HG02759 (cell line): ENCODE results near the gene ASIC4.

Experiments used
- ATAC-seq: cut with Tn5 transposase; IDR thresholded peaks from one replicate; pipeline ENCODE4 v1.9.1; 2021; ENCODE audit warnings: mild to moderate bottlenecking, moderate library complexity; ENCODE audit not compliant: unreplicated experiment

Gene ASIC4

DNA sequence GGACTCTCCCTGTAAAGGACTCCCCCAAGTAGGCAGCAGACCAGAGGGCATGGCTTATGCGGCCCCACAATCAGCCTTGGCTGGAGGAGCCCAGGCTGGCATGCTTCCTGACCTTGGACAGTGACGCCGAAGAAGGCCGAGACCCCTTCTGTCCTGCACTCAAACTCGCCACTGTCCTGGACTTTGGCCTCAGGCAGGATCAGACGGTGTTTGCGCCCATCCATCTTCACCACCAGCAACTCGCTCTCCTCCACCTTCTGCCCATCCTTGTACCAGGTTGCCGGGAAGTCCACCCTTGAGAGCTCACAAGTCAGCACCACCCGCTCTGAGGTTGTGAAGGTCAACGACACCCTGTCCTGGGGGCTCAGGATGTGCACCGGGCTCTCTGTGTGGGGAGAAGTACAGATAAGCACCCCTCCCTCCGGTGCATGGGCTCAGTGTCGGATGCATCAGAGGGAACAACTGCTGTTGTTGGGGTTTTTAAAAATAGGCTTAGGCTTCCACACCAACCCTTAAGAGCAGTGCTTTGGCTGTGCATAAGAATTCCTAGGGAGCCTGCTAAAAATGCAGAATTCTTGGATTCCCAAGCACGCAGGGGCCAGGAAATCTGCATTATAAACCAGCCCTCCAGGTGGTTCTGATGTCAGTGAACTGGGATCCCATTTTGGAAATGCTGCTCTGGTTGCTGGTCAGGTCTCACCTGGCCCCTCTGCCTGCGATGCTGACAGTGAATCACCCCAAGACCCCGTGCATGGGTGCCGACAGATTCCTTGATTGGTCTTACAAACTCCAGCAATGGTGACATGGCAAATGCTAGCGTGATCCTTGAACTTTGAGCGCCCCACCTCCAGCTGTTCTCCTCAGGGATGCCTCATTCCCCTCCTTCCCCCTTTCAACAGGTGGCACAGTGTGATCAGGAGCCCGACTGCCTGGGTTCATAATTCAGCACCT is 51.1 kb downstream of the ASIC4 start:
- ATAC-seq, result no peak

DNA sequence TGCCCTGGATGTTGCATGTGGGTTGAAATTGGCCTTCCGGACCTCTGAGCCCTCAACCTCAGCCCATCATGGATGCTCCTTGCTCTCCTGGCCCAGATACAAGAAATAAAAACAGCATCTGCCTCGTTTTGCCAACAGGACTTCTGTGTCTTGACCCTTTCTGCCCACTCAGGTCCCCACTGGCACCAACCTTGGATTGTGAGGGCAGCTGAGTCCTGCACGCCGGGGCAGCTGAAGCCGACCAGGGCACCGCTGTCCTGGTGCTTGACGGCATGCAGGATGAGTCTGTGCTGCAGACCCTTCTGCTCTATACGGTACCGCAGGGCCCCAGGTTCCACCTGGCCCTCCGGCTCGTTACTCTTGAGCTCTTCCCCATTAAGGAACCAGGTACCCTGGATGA is 52.4 kb downstream of the ASIC4 start:
- no peak for ATAC-seq

DNA sequence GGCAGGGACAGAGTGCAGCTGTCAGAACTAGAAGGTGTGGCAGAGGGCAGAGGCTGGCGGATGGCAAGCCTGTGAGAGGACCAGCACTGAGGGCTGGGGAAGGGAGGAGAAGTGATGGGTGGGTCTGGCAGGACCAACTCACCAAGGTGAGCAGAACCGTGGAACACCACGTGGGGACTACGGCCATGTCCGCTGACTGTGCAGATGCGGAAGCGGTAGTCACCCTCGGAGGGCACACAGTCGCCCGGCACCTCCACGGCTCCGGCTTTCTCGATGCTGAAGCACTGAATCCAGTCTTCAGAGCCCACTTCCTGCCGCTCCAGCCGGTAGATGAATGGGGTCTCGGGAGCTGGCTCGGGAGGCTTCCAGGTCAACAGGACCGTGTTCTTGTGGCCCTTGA is 52.8 kb downstream of the ASIC4 start:
- ATAC-seq, result no peak

DNA sequence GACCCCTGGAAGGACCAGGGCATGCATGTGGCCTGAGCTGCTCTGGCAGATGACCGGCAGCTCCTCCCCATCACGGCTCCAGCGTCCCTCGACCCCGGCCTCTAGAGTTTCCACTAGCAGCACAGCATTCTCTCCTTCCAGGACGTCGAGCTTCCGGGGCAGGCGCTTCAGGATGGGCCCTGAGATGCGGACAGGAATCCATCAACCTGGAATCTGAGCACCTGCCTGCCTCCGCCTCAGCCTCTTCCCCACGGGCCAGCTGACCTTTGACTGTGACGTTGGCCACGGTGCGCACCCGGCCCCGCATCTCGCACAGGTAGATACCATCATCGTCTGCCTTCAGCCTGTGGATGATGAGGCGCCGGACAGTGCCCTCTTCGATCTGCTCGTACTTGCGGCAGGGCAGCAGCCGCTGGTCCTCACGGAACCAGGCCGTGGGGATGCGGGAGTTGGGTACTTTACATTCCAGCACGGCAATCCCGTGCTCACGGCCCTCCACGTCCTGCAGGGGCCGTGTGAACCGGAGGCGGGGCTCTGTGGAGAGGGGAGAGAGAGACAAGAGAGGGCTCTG is 53.6 kb downstream of the ASIC4 start:
- ATAC-seq, result no peak

DNA sequence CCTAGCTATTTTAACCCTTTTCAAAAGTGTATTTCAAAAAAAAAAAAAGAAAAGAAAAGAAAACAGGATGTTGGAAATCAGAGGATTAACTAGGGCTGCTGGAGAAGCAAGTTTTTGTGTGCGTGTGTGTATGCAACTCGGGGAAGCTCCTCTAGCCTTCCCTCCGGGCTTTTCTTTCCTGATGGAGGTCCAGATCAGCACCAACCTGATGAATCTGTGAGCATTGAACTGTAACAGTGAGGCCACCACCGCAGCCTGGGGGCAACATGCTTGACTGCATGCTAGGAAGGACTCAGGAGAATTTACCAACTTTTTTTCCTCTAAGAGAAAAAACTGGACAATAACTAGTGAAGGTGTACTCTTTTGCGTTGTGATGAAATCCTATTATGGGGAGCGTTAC is 54.8 kb downstream of the ASIC4 start:
- ATAC-seq, result no peak

DNA sequence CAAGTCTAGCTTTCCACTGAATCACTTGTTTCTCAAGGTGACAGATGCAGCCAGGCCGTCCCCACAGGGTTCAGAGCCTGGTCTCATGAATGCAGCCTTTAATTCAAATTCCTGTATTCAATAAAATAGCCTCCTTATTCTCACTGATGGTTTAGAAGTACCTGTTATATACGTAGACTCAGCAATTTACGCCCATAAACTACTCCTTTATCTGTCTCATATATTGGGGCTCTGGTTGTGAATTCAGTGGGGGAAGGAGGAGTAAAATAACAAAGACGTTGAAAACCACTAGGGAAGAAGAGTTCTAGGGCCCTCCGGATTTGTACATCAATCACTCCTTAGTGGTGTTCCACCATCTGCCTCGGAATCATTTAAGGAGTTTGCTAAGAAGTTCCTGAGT is 55.4 kb downstream of the ASIC4 start:
- no peak for ATAC-seq

DNA sequence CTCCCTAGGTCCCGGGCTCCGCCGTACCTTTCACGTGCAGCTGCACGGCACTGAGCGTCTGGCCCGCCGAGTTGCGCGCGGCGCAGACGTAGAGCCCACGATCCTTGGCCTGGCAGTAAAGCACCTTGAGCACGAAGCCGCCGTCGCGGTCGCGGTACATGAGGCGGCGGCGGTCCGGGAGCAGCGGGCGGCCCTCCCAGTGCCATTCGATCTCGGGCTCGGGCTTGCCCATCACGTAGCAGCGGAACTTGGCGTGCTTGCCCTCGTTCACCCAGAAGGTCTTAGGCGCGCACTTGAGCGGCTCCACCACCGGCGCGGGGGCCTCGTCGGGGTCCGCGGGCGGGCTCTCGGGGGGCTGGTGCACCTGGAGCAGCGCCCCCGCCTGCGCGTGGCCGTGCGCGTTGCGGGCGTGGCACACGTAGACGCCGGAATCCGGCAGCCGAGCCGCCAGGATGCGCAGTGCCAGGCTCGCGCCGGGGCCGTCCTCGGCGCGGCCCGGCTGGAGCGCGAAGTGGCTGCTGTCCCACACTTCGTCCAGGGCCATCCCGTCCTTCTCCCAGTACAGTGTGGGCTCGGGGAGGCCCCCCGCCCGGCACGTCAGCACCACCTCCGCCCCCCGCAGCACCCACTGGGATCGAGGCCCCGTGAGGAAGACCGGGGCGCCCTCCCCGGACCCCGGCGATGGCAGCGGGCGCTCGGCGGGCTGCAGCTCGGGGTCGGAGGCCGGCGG is 56.1 kb downstream of the ASIC4 start:
- no peak for ATAC-seq

DNA sequence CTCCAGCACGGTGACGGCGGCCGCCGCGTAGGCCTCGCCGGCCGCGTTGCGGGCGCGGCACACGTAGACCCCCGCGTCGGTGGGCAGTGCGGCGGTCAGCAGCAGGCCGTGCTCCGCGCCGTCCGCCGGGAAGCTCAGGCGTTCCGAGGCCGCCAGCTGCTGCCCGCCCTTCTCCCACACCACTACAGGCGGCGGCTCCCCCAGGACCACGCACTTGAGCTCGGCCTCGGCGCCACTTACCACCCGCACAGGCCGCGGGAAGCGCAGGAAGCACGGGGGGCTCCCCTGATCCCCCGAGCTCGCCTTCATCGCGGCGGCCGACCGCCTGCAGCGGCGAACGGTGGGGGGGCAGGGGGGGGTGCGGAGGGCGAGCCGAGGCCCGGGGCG is 56.6 kb downstream of the ASIC4 start:
- ATAC-seq, result no peak

DNA sequence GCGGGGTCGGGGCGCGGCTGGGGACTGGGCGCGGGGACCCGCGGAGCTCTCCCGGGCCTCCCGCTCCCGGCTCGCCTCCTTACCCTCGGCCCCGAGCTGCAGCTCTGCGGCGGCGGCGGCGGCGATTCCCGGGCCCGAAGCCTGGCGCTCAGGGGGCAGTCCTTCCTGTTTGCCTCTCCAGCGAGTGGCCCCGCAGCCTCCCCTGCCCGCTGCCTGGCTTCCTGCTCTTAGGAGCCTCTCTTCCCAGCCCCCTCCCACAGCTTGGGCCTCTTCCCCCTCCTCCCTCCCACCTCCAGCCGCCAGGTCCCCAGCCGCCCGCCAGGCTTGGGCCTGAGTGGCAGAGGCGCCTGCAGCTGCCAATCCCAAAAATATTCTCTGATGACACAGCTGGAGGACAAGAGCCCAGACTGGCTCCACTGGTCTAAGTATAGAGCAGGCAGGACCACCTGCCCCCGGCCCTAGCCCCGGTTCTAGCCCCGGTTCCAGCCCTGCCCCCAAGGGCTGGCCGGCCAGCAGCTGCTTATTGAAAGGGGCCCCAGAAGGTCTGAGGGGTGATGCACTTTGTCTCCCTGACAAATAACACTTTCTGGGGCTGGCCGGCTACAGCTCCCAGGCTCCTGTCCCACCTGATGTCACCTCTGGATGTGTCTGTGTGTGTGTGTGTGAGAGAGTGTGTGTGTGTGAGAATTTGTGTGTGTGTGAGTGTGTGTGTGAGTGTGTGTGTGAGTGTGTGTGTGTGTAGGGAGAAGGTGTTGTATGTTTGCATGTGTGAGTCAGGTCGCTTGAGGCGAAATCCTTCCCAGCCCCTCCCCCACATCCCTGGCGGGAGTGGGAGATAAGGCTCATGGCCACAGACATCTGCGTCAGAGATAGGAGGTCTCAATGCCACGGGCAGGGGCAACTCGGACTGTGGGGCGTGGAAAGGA is 57.3 kb downstream of the ASIC4 start, which contains the start of gene OBSL1:
Gene OBSL1, minus strand, starts transcription at position 229 of the 926 bp plus-strand sequence. CDS start 307 bp downstream, outside the sequence.
- ATAC-seq, result no peak

DNA sequence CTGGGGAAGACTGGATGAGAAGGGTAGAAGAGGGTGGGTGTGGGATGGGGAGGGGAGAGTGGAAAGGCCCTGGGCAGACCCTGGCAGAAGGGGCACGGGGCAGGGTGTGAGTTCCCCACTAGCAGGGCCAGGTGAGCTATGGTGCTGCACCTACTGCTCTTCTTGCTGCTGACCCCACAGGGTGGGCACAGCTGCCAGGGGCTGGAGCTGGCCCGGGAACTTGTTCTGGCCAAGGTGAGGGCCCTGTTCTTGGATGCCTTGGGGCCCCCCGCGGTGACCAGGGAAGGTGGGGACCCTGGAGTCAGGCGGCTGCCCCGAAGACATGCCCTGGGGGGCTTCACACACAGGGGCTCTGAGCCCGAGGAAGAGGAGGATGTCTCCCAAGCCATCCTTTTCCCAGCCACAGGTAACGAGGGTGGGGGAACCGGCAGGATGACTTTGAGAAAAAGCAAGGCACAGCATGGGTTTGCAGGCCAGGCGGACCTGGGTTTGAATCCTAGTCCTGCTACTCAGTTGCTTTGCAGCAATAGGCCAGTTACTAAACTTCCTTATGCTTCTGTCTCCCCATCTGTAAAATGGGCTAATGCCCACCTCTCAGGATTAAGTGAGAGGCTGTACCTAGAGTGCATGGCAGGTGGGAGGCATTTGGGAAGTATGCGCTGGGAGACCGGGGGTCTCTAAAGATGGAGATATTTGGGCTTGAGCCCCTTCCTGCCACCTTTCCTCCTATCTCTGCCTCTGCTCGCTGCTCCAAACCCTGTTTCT is 58.1 kb downstream of the ASIC4 start, which contains the start of gene INHA:
Gene INHA, plus strand, starts transcription at position 74 of the 765 bp plus-strand sequence. Its CDS starts 65 bp downstream, at position 139.
- ATAC-seq, result no peak

DNA sequence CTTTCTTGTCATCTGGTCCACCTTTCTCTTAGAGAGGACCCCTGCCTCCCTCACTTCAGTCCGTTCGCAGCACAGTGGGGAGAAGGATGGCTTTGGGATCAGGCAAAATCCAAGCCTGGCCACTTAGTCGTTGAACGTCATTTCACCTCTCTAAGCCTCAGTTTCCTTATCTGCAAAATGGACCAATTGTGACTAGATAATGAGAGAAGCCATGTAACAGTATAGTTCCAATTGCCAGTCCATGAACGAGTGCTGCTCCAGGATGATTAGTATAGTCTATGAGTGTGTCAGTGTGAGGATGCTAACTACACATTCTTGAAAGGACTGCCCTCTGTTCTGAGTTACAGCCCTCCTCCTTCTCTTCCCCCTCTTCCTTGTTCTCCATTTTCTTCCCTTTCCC is 58.9 kb downstream of the ASIC4 start:
- no peak for ATAC-seq

DNA sequence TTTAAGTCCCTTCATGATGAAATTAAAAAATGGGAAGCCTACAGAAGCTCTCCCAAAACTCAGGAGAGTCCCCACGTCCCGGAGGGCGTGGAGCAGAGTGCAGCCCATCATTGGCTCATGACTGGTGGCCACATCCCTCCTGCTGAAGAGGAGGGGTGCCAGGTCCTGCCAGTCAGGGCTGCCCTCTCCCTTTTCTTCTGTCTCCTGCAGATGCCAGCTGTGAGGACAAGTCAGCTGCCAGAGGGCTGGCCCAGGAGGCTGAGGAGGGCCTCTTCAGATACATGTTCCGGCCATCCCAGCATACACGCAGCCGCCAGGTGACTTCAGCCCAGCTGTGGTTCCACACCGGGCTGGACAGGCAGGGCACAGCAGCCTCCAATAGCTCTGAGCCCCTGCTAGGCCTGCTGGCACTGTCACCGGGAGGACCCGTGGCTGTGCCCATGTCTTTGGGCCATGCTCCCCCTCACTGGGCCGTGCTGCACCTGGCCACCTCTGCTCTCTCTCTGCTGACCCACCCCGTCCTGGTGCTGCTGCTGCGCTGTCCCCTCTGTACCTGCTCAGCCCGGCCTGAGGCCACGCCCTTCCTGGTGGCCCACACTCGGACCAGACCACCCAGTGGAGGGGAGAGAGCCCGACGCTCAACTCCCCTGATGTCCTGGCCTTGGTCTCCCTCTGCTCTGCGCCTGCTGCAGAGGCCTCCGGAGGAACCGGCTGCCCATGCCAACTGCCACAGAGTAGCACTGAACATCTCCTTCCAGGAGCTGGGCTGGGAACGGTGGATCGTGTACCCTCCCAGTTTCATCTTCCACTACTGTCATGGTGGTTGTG is 60.4 kb downstream of the ASIC4 start:
- ATAC-seq, result no peak

DNA sequence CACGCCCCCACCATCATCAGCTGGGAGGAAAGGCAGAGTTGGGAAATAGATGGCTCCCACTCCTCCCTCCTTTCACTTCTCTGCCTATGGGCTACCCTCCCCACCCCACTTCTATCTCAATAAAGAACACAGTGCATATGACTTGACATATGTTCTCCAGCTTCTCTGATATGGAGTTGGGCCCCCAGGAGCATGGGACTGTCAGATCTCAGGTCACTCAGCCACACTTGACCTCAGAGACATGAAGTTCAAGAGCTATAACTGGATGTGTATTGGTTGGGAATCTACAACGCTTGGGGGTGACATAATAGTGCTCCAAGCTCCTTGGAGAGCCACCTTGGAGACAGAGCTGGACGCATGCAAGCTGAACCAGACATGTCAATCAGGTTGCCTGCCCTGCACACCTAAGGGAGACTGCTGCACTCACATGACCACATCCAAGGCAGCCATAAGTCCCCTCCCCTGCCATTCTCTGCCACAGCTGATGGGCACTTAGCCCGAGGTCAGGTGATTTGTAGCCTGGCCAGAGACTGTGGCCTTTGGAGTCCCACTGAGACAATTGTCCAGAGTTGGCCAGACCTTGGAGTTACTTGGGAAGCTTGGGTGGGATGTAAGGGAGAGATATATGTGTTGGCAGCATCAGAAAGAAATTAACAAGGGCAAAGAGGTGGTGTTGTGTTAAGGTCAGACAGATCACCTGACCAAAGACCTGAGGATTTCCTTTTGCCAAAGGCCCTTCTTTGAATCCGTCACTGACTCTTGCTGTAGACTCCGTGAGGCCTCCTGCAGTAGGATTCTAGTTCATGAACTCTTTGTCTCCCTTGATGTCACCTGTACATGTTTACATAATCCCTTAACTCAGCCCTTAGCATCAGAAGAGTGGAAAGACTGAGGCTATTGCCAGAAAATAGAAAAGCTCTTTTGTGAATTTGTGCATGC is 61.6 kb downstream of the ASIC4 start:
- ATAC-seq, result no peak

DNA sequence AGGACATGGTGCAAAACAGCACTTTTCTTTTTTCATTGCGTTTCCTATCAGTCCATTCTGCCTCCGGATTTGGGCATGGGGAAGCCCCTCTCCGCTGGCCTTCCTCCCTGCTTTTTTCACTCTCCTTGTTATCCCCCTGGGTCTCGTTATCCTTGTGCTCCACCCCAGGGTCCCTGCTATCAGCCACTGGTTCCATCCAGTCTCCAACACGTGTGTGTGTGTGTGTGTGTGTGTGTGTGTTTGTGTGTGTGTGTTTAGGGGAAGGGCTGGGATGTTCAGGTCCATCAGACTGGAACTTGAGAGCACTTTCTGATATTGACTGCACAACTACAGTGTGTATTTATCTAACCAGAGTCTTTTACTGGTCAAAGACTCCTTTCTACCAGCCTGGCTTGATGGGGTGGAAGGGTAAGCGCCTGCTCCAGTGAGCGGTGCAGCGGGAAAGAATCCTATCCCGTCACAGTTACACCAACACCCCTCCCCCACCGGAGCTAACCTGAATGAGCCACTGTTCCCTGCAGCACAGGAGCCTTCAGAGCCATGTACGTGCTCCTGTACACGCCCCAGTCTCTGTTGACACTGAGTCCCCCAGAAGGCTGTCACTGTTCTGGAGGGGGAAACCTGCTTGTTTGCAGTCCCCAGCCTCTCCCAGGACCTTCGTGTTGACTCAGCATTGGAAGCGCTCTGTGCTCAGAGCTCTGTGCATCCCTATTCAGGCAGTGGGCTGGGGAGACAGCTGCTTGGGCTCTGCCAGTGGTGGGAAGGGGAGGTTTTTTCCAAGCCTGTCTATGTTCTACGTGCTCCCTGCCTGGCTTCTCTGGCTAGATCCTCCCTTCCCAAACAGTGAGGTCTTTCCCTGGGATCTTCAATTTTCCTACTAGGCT is 62.5 kb downstream of the ASIC4 start:
- no peak for ATAC-seq

DNA sequence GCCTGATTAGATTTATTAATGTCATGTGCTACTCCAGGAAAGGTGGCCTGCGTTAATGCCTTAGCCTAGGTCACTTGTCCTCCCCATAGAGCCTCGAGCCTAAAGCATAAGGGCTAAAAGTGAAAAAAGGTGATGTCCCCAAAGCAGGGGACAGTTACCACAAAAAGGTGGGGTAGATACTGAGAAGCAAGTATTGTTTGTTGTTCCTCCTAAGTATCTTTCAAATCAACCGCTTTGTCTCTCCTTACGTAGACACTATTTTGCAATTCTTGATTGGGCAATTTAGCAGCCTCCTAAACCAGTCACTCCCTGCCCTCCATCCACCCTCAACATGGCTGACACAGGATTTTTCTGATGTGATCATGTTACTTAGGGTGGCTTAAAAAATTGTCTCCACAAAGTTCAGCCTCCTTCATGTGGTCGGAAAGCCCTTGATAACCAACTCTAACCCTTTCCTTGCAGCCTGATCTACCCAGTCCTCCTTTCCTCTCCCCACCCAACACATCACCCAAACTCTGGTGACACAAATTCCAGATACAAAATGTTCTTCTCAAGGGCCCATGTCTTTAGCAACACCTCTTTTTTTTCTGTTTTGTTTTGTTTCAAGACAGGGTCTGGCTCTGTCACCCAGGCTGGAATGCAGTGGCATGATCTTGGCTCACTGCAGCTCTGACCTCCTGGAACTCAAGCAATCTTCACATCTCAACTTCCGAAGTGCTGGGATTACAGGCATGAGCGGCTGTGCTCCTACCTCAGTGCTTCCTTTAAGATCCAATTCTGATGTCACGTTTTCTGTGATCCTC is 64.7 kb downstream of the ASIC4 start:
- no peak for ATAC-seq

DNA sequence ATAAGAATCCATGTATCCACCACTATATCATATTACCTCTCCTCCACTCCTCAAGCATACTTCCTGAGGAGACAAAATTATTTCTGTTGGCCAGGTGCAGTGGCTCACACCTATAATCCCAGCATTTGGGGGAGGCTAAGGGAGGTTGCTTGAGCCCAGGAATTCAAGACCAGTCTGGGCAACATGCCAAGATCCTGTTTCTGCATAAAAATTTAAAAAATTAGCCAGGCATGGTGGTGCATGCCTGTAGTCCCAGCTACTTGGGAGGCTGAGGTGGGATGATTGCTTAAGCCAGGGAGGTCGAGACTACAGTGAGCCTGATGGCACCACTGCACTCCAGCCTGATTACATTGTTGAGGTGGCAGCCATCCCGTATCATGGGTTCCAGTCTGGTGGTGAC is 67.1 kb downstream of the ASIC4 start:
- no peak for ATAC-seq
